Fibroblast of skin of back (primary cell): Measurements from ENCODE around the gene HYAL2.
"Not testable (repeated sequence)": the region's sequence is repeated elsewhere in the genome, so short reads cannot be mapped to it uniquely, and the experiment has no call there.

ENCODE experiments used
- DNase-seq: peaks from one replicate; pipeline ENCODE4 v3.0.0-alpha.2; 2013

The HYAL2 gene

DNA sequence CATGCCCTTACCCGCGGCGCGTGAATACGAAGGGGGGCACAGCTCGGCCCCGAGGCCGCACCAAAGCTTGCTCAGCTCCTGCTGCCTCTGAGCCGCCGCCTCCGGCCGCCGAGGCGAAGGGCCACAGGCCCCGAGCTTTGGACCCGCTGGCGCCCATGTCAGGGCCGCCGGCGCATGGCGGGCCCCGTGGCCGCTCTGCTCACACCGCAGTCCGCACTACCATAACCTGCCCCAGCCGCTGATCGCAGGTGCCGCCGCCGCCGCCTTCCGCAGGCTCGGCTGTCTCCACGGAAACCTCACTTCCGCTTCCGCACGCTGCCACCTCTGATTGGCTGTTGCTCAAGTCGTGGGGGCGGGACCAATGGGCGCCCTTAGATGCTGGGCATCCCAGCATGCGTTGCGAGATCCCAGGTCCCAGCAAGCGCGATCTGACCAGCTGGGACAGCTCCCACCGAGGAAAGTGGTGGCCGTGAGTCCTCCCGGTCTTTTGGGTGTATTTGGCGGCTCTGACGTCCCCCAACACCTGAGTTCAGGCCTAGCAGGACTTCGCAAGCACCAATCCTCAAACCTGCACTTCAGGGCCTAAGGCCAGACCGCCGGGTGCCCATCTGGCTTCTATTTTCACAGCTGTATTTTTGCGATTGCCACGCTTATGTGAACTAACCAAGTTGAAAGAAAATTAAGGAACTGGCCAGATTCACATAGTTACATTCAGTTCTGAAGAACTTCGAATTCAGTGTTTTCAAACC, 5.6 kb upstream of the HYAL2 start, which contains the start of gene TUSC2:
Gene TUSC2 (minus strand): TSS at position 281 of the 749 bp plus-strand sequence. CDS start 124 bp downstream, at position 157.
- peak; percentile 96 for DNase-seq

DNA sequence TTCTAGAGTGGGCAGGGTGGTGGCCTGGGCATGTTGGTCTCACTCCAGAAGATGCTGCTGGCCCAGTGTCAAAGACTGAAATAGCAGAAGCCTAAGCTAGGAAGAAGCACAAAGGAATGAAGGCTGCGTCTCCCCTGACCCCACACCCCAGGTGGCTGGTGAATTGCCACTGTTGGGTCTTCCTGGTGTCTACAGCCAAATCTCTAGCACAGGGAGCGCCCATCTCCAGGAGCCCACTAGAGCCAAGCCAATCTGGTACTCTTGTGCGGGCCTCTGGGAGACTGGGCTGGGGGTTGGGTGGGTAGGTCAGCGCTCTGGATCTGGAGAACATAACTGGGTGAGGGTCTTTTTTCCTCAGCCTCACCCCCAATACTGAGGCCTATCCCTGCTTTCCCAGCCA, 4.6 kb upstream of the HYAL2 start:
- no peak for DNase-seq

DNA sequence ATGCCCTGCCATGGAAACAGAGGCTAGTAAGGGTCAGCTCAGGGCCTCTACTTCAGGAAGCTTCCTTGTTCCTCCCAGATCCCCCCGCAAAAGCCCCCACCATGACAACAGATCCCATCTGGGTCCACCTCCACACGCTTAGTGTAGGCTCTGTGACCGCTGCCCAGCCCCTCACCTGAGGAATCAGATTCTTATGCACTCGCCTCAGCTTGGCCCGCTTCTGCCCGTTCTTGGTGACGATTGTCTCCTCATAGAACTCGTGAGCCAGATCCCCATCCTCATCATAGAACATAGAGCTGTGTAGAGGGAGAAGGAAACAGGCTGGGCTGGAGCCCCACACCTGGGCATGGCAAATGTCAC, 3.6 kb upstream of the HYAL2 start:
- DNase-seq: no peak

DNA sequence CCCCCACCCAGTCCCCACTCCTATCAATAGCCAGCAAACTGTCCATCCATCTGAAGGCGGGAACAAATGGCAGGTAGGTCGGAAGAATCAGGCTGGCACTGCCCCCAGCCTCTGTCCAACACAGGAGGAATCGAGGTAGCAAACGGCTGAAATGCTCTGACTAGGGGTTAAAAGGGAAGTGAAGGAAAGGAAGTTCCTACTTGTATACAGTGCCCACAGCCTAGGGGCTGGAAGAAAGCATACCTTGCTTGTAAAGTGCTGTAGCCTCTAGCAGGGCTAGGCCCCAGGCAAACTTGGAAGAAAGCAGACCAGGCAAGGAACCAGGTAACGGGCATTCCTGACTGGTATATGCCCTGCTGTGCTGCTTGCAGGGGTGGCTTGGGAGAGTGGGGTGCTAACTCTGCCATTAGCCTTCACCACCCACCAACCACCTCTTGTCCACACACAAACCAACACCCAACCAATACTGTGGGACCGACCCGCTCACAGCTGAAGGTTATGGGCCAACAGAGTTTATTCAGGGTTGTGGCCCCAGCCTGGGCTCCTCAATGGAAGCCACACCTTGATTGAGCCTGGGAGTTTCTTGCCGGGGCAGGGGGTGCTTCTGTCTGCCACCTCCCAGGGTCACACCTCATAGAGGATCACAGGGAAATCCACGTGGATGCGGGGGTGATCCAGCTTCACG, 3.1 kb upstream of the HYAL2 start:
- no peak for DNase-seq

DNA sequence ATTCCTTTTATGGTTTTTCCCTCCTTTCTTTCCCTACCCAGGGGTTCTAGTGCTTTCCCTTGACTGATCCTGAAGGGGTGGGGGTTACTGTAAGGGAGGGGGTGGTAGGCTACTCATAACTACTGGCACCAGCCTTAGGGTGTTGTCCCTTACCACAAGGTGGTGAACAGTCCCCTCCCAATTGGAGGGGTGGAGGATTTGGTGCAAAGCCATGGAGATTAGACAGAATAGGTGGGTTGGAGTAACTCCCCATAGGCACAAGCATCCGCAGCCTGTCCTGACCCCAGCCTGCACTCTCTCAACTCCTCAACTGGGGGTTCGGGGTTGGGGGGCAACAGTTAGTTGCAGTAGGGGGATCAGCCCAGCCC, 2.6 kb upstream of the HYAL2 start:
- DNase-seq: no peak

DNA sequence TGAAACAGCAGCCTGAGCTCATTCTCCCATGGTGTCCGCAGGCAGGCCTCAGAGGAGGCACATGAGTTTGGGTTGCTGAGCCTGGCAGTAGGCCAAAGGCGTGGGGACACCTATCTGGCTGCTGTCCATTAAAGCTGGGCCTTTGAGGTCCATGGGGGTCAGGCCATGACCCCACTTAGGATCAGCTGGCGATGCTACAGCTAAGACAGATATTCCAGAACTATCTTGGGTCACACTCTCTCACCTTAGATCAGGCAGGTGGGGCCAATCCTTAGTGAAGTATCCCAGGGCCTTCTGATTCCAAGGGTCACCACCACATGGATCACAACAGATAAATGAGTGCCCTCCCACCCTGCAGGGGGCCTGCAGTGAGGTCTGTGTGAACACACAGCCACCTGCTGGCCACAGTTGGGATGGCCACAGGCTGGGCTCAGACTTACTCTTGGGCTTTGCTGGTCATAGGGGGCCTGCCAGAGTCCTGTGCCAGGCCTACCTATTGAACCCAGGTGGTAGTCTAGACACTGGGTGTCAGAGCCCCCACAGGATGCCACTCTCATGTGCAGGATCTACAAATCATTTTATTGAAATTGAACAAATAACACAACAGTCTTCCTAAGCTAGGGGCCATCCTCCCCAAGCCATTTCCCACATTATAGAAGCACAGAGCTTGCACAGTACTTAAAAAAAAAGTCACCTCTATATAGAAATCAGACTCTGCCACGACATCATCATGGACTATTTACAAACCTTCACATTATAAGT, 2.0 kb upstream of the HYAL2 start:
- DNase-seq: peak; percentile 73

DNA sequence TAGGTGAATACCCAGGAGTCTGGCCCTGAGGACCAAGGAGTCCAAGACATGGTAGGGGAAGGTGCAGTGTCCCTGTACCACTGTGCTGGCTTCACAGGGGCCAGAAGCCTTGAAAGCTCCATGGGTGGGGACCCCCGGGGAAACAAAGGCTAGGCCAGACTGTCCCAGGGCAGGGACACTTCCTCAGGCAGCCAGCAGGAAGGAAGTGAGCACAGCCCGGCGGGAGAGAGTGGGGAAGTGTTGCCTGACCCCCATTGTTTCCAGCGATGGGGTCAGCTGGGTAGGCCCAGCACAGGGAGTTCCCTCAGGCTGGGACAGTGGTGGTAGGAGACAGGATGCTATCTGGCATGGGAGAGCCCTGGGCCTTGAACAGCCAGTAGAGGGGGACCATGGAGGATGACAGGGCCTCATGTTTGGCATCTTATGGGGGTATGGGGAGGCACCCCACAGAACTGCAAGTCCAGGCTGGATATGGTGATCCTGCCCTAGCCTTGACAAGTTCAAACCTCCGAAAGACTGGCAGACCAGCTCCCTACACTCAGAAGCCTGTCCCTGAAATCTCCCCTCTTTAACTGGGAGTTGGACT, 1.2 kb upstream of the HYAL2 start:
- no peak for DNase-seq

DNA sequence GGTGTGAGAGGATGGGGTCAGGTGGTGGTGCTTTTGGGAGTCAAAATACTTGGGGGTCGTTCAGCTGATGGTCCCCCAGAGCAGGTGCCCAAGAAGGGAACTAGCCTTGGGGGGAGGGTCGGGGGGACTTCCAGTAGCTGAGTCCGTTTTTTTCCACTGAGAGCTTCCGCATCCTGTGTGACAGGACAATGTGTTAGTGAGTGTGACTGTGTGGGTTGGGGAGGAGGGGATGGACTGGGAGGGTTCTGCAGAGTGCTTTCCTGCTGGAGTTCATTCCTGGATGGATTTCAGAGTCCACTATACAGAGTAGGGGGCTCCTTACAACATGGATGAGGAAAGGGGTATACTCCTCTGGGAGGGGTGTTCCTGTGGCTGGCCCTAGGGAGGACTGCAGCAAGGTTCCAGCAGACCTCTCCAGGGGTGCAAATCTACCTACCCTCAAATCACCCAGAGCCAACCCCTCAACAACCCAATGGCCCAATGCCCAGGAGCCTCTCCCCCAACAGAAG, 601 bp upstream of the HYAL2 start:
- DNase-seq: no peak

DNA sequence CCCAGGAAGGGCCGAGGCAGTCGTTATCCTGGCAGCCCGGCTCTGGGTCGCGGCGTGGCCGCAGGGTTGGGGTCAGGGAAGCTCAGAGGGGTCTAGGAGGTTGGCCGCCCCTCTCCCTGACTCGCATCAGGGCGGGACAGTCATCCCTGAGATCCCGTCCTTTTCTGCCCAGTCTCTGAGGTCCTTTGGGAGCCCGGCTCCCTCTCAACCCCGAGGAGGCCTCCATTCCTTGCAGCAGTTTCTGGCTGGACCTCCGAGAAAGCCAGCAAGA, 495 bp downstream of the HYAL2 start:
- DNase-seq: no peak

DNA sequence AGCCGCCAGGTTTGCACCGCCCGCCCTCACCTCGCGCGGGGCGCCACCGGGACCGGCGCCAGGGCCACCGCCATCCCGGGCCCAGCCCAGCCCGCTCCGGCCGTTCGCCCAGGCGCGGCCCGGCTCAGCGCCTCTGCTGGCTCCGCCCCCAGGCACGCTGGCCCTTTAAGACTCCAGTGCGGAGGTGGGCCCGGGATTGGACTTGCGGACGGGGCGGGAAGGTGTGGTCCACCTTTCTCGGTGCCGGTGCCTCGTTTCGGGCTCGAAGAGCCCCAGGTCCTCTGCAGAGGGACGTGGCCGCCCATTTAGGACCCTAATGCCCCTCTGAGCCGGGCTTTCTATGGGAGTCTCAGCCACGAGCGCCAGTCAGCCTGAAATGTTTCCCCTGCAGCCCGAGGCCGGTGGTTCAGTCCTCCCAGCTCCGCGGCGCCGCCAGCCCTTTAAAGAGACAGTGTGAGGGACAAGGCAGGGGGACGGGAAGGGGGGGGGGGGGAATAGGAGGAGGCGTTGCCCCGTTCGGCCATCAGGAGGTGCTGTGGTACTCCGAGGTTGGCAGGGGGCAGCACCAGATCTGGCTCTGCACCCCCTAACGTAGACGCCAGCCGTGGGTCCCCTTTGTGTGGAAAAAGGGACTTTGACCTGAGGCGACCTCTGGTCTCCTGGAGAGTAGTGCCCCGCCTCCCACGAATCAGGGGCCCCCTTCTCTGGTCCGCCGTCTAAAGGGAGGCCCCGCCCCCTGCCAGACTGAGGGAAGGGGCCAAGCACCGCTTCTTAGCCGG, 1.0 kb downstream of the HYAL2 start:
- peak; percentile 90 for DNase-seq

DNA sequence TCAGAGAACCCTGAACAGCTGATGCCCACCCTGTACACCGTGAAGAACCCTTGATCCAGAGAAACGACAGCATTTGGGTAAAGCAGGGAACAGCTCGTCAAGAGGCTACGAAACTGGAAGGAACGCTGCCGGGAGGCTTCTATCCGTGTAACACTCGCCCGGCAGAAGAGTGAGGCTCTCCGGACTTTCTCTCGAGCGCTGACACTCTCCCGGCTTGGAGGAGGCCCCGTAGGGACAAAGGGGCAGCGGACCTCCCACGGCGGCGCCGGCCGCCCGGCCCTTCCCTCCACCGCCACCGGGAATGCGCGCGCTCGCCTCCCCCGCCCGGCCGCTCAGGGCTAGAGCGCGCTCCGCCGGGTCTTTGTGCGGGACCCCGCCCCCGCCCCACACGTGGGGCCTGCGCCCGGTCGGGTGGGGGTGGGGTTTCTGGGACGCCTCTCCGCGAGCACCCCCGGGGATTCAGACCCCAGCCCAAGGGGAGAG, 1.7 kb downstream of the HYAL2 start:
- DNase-seq: peak; percentile 75

DNA sequence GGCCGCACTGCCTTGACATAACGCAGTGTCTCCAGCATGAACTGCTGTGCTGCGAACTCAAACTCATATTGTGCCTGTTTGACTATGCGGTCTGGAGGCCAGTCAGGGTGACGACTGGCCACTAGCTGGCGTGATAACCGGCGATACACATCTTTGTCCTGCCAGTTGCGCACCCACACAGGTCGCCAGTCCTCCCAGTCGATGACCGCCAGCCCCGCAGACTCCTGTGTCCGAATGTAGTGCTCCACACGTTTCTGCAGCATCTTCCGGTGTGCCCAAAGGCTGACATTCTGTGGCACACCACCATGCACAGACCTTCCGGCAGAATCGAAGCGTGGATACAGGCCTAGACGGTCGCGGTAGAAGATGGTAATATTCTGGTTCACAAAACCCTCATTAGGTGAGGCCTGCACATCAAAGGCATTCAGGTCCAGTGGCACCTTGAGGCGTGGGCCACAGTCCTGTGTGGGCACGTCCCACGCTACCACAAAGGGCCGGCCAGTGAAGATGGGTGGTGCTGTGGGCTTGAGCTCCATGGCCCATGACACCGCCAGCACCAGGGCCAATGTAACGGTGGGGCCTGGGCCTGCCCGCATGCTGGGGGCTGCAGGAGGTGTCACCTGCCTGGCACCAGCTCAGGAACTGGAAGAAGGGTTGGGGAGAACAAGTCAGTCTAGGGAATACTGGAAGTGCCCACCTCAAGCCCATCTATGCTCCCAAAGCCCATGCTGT, 2.5 kb downstream of the HYAL2 start:
- no peak for DNase-seq

DNA sequence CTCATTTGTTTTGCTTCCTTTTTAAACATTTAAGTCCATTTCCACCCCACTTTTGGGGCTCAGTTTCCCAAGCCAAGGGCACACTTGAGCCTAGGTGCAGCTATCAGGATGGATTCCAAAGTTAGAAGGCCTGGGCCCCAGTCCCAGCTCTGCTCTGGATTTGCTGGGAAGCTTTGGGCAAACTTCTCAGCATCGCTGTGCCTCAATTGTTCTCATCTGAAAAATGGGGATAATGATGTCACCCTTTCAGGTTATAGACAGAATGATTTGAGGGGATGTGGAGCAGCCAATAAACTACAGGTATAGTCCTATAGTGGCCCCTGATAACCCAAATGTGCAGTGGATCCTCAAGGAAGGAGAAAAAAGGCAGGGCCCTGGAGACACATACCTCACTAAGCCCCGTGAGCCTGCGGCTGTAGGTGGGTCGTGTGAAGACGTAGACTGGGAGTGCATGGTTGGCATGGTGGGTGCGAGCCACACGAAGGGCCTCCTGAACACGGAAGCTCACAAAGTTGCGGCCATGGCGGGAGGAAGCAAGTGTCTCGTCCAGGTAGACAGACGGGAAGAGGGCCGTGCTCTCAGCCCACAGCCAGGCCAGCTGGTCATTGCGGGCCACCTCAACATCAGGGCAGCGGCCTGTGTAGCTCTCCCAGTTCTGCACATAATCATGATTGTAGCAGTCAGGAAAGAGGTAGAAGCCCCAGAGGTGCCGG, 3.2 kb downstream of the HYAL2 start:
- no peak for DNase-seq

DNA sequence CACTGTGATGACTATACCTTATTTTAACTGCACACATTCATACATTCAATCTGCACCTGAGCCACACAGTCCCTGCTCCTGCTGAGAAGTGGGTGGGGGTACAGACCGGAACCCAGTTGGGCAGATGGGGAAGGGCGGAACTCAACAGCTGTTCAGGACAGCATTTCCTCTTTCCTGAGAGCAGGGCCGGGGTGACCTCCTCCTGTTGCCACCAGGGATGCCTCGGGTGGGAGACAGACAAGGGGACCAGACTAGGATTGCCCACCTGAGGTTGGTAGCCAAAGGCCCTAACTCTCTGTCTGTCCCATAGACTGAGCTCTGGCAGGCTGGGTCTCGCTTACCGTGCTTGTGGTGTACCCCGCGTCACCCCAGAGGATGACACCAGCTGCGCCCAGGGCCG, 3.9 kb downstream of the HYAL2 start:
- DNase-seq: no peak

DNA sequence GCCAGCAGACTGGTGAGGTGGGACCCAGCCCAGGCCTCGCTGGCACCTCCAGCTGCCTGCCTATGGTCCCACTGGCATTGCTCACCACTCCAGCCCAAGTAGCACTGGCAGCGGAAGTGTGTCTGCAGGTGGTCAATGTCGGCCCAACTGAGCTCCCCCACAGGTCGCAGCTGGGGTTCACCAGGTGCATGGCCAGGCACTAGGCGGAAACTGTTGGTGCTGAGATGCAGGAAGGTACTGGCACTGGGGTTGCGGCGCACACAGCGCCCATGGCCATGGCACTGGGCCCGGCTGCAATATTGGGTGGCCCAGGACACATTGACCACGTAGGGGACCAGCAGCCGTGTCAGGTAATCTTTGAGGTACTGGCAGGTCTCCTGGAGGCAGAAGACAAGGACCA, 4.4 kb downstream of the HYAL2 start:
- no peak for DNase-seq

DNA sequence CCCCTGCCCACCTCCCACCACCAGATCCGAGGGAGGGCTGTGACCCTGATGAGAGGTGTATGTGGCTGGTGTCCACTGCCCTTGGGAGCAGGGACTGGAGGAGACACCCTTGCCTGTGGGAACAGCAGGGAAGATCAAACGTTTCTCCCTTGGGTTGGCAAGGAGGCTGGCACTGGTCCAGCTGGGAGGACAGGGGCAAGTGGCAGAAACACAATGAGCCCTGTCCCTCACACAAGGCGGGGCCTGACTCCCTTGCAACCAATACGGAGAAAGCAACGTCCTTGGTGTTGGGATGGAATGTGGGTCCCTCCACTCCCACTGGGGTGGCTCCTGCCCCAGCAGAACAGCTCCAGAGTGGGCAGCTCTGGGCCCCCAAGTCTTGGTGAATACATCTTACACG, 5.2 kb downstream of the HYAL2 start:
- no peak for DNase-seq

DNA sequence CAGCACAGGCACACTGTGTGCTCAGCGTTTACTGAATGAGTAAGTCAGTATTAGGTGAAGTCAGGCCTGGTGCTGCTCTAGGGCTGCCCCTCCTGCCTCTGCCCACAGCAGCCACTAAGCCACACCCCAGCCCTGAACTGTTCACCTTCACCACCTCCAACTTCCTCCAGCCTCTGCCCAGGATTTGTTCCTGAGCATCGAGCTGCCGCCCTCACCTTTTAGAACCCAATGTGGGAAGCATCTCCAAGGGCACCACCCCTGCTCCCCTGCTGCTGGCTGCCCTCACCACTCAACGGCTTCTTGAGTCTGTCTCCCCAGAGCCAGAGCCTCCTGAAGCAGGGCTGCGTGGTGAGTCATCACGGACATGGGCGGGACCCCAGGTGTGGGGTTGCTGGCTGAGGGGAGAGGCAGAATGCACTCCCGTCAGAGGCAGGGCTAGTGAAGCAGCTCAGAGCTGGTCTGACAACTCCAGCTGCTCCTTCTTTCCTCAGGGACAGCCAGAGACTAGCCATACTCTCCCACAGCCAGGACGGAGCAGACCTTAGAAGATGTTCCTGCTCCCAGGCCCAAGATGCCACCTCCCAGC, 5.8 kb downstream of the HYAL2 start:
- no peak for DNase-seq

DNA sequence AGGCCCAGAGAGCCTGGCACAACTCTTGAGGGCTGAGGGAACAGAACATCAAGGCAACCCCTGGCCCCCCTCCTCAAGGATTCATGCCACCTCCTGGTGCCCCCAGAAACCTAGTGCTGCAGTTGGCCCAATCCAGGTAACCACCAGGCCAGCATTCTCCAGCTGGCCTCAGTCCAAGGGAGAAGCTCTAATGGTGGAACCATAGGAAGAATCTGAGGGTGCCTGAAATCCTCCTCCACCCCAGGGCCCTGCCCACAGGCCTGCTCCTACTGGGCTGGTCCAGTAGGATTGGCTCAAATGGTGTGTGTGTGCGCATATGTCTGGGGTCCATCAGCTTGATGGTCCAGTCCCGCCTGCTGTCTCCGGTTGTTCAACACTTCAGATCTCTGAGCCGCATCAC, 7.7 kb downstream of the HYAL2 start:
- no peak for DNase-seq

DNA sequence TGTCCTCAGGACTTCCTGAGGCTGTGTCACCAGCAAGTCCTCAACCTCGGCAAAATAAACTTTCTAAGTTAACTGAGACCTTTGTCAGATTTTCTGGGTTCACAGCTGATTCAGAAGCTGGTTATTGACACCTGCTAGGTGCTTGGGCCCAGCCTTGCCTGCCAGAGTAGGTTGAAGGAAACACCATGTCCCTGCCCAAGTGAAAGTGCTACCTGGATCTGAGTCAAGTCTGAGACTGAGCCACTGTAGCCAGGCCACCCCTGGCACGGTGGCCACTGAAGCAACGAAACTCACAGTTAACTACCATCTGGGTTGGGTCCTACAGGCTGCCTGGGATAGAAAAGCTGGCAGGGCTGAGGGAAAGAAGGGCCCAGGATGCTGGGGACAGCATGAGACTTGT, 8.2 kb downstream of the HYAL2 start:
- DNase-seq: no peak

DNA sequence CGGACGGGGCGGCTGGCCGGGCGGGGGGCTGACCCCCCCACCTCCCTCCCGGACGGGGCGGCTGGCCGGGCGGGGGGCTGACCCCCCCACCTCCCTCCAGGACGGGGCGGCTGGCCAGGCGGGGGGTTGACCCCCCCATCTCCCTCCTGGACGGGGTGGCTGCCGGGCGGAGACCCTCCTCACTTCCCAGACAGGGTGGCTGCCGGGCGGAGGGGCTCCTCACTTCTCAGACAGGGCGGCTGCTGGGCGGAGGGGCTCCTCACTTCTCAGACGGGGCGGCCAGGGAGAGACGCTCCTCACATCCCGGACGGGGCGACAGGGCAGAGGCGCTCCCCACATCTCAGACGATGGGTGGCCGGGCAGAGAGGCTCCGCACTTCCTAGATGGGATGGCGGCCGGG, 10.5 kb downstream of the HYAL2 start:
- not testable (repeated sequence) for DNase-seq

DNA sequence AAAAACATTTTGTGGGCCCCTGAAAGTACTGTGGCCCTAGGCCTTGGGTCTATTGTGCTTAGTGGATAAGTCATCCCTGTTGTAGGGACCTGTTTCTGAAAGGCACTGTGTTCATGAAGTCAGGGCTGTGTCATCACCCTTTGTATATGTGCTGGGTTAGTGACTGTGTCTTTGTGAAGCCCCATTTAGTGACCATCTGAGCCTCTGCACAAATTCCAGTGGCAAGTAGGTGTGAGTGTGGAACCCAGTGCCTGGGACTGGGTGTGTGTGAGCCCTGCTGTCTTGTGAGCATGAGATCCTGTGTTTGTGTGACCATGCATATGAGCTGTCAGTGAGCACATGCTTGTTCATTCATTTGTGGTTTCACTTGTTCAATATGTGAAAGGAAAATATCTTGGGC, 17.9 kb downstream of the HYAL2 start:
- DNase-seq: no peak
